IMR-90 (cell line): ENCODE results near the gene RIPOR3.

Source experiments
- CEBPB ChIP-seq: IDR thresholded peaks from 2 replicates; pipeline ENCODE4 v1.6.1; 2012; ENCODE audit warnings: low read depth, low read length, improper control_type of control experiment
- MXI1 ChIP-seq: IDR thresholded peaks from 2 replicates; pipeline ENCODE4 v1.6.1; 2012; ENCODE audit warnings: low read depth, mild to moderate bottlenecking, low read length, moderate library complexity, borderline replicate concordance
- POLR2A ChIP-seq: IDR thresholded peaks from 2 replicates; pipeline ENCODE4 v1.6.1; 2012; ENCODE audit warnings: mild to moderate bottlenecking, low read depth, low read length
- SMC3 ChIP-seq: fragments of 150-350 bp; IDR thresholded peaks from 2 replicates; pipeline ENCODE4 v1.6.1; 2016; ENCODE audit warnings: low read depth, mild to moderate bottlenecking, antibody characterized with exemption, low read length, moderate library complexity
- USF2 ChIP-seq: fragments of 150-350 bp; IDR thresholded peaks from 2 replicates; pipeline ENCODE4 v1.6.1; 2017; ENCODE audit warnings: mild to moderate bottlenecking, antibody characterized with exemption, low read length, low read depth
- TF ChIP-seq, protein P1 (sequence below): conservative IDR thresholded peaks from 2 replicates; pipeline ENCODE4 v1.5.1; 2012; ENCODE audit warnings: mild to moderate bottlenecking, low read depth, low read length, improper control_type of control experiment
- TF ChIP-seq, protein P2 (sequence below): fragments of 150-350 bp; IDR thresholded peaks from 2 replicates; pipeline ENCODE4 v1.6.1; 2016; ENCODE audit warnings: low read depth, mild to moderate bottlenecking, low read length, moderate library complexity, borderline replicate concordance

DNA sequence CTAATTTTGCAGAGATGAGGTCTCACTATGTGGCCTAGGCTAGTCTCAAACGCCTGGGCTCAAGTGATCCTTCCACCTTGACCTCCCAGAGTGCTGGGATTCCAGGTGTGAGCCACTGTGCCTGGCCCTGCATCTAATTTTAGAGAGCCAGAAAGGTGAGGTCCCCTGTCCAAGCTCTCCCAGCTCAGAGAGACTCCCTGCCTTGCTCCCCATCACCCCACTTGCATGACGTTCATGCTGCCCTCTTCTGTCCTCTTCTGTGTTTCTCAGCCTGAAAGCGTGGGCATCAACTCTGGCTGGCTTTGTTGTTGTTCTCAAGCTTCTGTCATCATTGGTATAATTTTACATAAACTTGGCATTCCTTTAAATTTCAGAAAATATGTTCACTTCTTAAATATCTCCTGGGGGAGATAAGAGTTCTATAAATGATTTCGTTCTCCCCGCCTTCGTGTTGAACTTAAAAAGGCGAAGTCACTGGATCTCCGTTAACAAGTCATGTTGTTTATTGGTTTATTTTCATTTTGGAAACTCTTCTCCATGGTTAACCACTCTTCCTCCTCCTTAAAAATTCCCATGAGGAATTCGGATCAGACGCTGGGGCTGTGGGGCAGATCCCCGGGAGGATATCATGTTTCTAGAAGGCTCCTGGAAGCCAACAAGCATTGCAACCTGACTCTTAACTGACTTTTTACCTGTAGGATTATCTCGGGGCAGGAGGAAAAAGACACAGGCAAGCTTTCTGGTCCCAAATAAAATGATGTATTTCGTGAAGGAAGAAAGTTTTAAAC is 26.8 kb upstream of the RIPOR3 start:
- no peak for TF ChIP-seq CEBPB
- TF ChIP-seq, protein P1, sequence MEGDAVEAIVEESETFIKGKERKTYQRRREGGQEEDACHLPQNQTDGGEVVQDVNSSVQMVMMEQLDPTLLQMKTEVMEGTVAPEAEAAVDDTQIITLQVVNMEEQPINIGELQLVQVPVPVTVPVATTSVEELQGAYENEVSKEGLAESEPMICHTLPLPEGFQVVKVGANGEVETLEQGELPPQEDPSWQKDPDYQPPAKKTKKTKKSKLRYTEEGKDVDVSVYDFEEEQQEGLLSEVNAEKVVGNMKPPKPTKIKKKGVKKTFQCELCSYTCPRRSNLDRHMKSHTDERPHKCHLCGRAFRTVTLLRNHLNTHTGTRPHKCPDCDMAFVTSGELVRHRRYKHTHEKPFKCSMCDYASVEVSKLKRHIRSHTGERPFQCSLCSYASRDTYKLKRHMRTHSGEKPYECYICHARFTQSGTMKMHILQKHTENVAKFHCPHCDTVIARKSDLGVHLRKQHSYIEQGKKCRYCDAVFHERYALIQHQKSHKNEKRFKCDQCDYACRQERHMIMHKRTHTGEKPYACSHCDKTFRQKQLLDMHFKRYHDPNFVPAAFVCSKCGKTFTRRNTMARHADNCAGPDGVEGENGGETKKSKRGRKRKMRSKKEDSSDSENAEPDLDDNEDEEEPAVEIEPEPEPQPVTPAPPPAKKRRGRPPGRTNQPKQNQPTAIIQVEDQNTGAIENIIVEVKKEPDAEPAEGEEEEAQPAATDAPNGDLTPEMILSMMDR, result 0 out of 2 replicates have a peak, but pooled peaks have one; percentile 17
- TF ChIP-seq, protein P2, sequence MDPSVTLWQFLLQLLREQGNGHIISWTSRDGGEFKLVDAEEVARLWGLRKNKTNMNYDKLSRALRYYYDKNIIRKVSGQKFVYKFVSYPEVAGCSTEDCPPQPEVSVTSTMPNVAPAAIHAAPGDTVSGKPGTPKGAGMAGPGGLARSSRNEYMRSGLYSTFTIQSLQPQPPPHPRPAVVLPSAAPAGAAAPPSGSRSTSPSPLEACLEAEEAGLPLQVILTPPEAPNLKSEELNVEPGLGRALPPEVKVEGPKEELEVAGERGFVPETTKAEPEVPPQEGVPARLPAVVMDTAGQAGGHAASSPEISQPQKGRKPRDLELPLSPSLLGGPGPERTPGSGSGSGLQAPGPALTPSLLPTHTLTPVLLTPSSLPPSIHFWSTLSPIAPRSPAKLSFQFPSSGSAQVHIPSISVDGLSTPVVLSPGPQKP, result no peak
- TF ChIP-seq POLR2A, result no peak
- no peak for TF ChIP-seq MXI1
- TF ChIP-seq USF2, result no peak
- no peak for TF ChIP-seq SMC3
